ENCODE results near the gene KLHL5. TPM values are rescaled to one million over a fixed set of nuclear protein-coding genes. Genes with fewer than 3 reads are reported as not detected.

Gene KLHL5
- total RNA-seq, 4 donors from 2014 or later = 19.7 to 27.3 (median 24.7) TPM

DNA sequence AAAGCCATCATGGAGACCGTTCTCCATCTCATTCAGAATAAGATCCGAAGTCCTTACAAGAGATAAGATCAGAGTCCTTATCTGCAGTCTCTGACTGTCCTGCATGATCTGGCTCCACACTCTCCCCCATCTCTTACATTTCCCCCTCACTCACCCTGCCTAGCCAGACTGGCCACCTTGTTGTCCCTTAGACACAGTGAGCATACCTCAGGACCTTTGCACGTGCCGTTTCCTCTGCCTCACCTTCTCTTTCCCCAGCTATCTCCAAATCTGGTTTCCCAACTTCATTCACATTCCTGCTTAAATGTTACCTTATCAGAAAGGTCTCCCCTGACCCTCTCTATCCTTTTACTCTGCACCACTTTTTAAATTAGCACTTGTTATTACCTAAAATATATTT is 44.0 kb downstream of the KLHL5 start:
- TF ChIP-seq POLR2A (IDR thresholded peaks at IDR 0.05) = no peak
- TF ChIP-seq, protein P1, sequence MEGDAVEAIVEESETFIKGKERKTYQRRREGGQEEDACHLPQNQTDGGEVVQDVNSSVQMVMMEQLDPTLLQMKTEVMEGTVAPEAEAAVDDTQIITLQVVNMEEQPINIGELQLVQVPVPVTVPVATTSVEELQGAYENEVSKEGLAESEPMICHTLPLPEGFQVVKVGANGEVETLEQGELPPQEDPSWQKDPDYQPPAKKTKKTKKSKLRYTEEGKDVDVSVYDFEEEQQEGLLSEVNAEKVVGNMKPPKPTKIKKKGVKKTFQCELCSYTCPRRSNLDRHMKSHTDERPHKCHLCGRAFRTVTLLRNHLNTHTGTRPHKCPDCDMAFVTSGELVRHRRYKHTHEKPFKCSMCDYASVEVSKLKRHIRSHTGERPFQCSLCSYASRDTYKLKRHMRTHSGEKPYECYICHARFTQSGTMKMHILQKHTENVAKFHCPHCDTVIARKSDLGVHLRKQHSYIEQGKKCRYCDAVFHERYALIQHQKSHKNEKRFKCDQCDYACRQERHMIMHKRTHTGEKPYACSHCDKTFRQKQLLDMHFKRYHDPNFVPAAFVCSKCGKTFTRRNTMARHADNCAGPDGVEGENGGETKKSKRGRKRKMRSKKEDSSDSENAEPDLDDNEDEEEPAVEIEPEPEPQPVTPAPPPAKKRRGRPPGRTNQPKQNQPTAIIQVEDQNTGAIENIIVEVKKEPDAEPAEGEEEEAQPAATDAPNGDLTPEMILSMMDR (IDR thresholded peaks at IDR 0.05) = no peak
- intact Hi-C loops (cut with DNase I) = no loop called here
- DNase-seq = no peak
- Histone ChIP-seq H3K36me3 (peaks cover 0 to 6% of the 10 kb centered on the region in 2 donors), H3K4me3 (replicated peaks in 1 of 3) (no peak overlapping the region), H3K9me3 (no peaks in the 10 kb centered on the region), H3K27ac (no peak overlapping the region), H3K4me1 (no peaks in the 10 kb centered on the region), H3K27me3 (no peaks in the 10 kb centered on the region)
- 97 to 99% methylated on average over 4 of the region's 4 CpGs for WGBS, 2 donors

- no peaks in the 10 kb centered on the region for H3K9me3 ChIP-seq
- no peak overlapping the region for H3K4me3 ChIP-seq (replicated peaks in 1 of 3)
- no peak overlapping the region for H3K27ac ChIP-seq
- H3K4me1 ChIP-seq = no peaks in the 10 kb centered on the region
- DNase-seq = no peak
- 73 to 80% methylated on average over 2 of the region's 2 CpGs for WGBS, 2 donors
- TF ChIP-seq, protein P1 (IDR thresholded peaks at IDR 0.05) = no peak
- no peak for TF ChIP-seq POLR2A (IDR thresholded peaks at IDR 0.05)
- intact Hi-C loops (cut with DNase I) = no loop called here
- H3K36me3 ChIP-seq = peaks cover 0 to 6% of the 10 kb centered on the region in 2 donors
- no peaks in the 10 kb centered on the region for H3K27me3 ChIP-seq
Measured at GRCh38 chr4:39114436-39114835, 52.4 kb downstream of the KLHL5 start.

DNA sequence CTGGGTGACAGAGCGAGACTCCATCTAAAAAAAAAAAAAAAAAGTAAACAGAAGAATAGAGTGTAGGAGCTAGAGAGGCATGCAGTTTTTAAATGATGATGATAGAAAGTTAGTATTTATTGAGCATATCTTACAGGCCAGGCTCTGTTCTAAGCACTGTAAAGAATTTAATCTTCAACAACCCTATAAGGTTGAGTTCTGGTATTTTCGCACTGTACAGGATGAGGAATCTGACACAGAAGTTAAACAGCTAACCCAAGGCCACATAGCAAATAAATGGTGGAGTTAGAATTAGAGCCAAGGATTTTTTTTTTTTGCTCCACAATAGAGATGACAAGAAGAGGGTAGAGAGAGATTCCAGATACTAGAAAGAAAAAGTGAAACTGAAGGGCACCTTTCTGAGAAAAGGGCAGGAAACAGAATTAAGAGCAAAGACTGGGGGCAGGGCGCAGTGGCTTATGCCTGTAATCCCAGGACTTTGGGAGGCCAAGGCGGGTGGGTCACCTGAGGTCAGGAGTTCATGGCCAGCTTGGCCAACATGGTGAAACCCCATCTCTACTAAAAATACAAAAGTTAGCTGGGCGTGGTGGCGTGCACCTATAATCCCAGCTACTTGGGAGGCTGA is 56.1 kb downstream of the KLHL5 start:
- intact Hi-C loops (cut with DNase I) = no loop called here
- H3K27ac ChIP-seq = no peak overlapping the region
- 97 to 98% methylated on average over 6 of the region's 6 CpGs for WGBS, 2 donors

DNA sequence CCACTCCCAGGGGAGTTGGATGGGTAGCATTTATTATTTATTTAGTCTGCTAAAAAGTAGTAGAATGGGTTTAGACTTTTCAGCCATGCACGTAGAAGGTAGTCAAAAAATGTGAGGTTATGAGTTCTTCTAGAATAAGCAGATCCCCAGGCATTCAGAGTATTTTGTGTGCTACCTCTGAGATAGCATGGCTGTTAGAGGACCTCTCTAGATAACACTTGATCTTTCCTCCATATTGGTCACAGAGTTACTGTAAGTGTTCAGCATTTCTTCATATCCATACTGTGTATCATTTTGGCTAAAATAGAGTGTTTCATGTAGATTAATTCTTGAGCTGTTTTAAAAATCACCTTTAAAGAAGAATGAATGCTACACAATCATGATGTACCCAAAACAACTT is 58.4 kb downstream of the KLHL5 start:
- WGBS, 2 donors = 97 to 100% methylated on average over 1 of the region's 1 CpG
- no peak overlapping the region for H3K4me3 ChIP-seq (replicated peaks in 1 of 3)

More for the DNA sequence above, 56.1 kb downstream of the KLHL5 start:
- Histone ChIP-seq H3K27me3 (no peaks in the 10 kb centered on the region), H3K4me1 (no peaks in the 10 kb centered on the region), H3K4me3 (replicated peaks in 1 of 3) (no peak overlapping the region), H3K9me3 (no peaks in the 10 kb centered on the region), H3K36me3 (peaks cover 0 to 6% of the 10 kb centered on the region in 2 donors)
- no peak for DNase-seq
- TF ChIP-seq, protein P1 (IDR thresholded peaks at IDR 0.05) = no peak
- no peak for TF ChIP-seq POLR2A (IDR thresholded peaks at IDR 0.05)

More for the DNA sequence above, 58.4 kb downstream of the KLHL5 start:
- Histone ChIP-seq H3K9me3 (no peaks in the 10 kb centered on the region), H3K27ac (no peak overlapping the region), H3K27me3 (no peaks in the 10 kb centered on the region), H3K4me1 (no peaks in the 10 kb centered on the region), H3K36me3 (no peaks in the 10 kb centered on the region)
- TF ChIP-seq, protein P1 (IDR thresholded peaks at IDR 0.05) = no peak
- no peak for TF ChIP-seq POLR2A (IDR thresholded peaks at IDR 0.05)
- intact Hi-C loops (cut with DNase I) = no loop called here
- DNase-seq = no peak
